HEK293 (cell line): ENCODE results near the gene TEAD3.

Experiments used
- CTCF ChIA-PET: fragments of 350-600 bp; formaldehyde crosslinking; extraction: SDS; loops from one replicate; lab custom pipeline; 2021; ENCODE audit warnings: antibody characterized with exemption; lab: Yijun Ruan, JAX
- POLR2A ChIA-PET: fragments of 300-600 bp; formaldehyde crosslinking; extraction: SDS; loops from one replicate; lab custom pipeline; 2020; ENCODE audit warnings: antibody characterized with exemption, inconsistent platforms; lab: Yijun Ruan, JAX
- H3K27ac ChIP-seq: fragments of 200-500 bp; sonication (Bioruptor generic); 2 replicates; pipeline ENCODE4 v1.5.1; 2014; ENCODE audit warnings: low read depth, low read length, control low read depth, inconsistent platforms; ENCODE audit errors: extremely low read depth
- H3K36me3 ChIP-seq, 2 experiments: fragments of 200-500 bp in 1 of 2; sonication (Bioruptor generic) in 1 of 2; 1 replicate in 1 of 2; 2 replicates in 1 of 2; pipeline ENCODE4 v1.5.1; 2014 to 2017; ENCODE audit warnings: inconsistent platforms in 2 of 2, low read length in 2 of 2; ENCODE audit not compliant: control insufficient read depth in 2 of 2, insufficient read depth in 1 of 2
- H3K4me1 ChIP-seq: fragments of 200-500 bp; sonication (Bioruptor generic); 2 replicates; pipeline ENCODE4 v1.5.1; 2014; ENCODE audit warnings: mild to moderate bottlenecking, low read length, inconsistent platforms; ENCODE audit not compliant: control insufficient read depth, insufficient read depth
- H3K4me3 ChIP-seq: 2 replicates; pipeline ENCODE4 v1.5.1; 2011; ENCODE audit warnings: low read depth, mild to moderate bottlenecking, control low read depth, low read length, moderate library complexity
- H3K9me3 ChIP-seq: fragments of 200-500 bp; sonication (Bioruptor generic); 2 replicates; pipeline ENCODE4 v1.5.1; 2014; ENCODE audit warnings: low read depth, low read length, inconsistent platforms; ENCODE audit not compliant: control insufficient read depth, insufficient read depth
- BCL11B ChIP-seq: fragments of 450-650 bp; formaldehyde crosslinking; IDR thresholded peaks from 2 replicates; pipeline ENCODE4 v1.5.1; 2016; ENCODE audit warnings: low read depth, missing biosample characterization, missing genetic modification characterization
- CTCF ChIP-seq: fragments of 450-650 bp; formaldehyde crosslinking; IDR thresholded peaks from 2 replicates; pipeline ENCODE4 v1.5.1; 2016; ENCODE audit warnings: missing biosample characterization, missing genetic modification characterization
- EGR2 ChIP-seq: fragments of 450-650 bp; formaldehyde crosslinking; IDR thresholded peaks from 2 replicates; pipeline ENCODE4 v1.5.1; 2016; ENCODE audit warnings: low read depth, missing biosample characterization, missing genetic modification characterization
- GLIS1 ChIP-seq: fragments of 450-650 bp; formaldehyde crosslinking; IDR thresholded peaks from 2 replicates; pipeline ENCODE4 v1.5.1; 2016; ENCODE audit warnings: missing biosample characterization, missing genetic modification characterization
- IKZF3 ChIP-seq: fragments of 450-650 bp; IDR thresholded peaks from 2 replicates; pipeline ENCODE4 v1.5.0; 2018; ENCODE audit warnings: missing biosample characterization, mild to moderate bottlenecking, missing genetic modification characterization, moderate library complexity
- KLF9 ChIP-seq: fragments of 450-650 bp; formaldehyde crosslinking; IDR thresholded peaks from 2 replicates; pipeline ENCODE4 v1.5.1; 2016; ENCODE audit warnings: missing biosample characterization, missing genetic modification characterization, low read depth
- PATZ1 ChIP-seq: fragments of 450-650 bp; formaldehyde crosslinking; IDR thresholded peaks from 2 replicates; pipeline ENCODE4 v1.5.1; 2016; ENCODE audit warnings: missing biosample characterization, missing genetic modification characterization
- SP7 ChIP-seq: fragments of 450-650 bp; formaldehyde crosslinking; IDR thresholded peaks from 2 replicates; pipeline ENCODE4 v1.5.1; 2016; ENCODE audit warnings: missing biosample characterization, missing genetic modification characterization
- ZBTB44 ChIP-seq: fragments of 450-650 bp; IDR thresholded peaks from 2 replicates; pipeline ENCODE4 v1.5.1; 2018; ENCODE audit warnings: missing biosample characterization, mild to moderate bottlenecking, missing genetic modification characterization
- ZEB2 ChIP-seq: fragments of 450-650 bp; formaldehyde crosslinking; IDR thresholded peaks from 2 replicates; pipeline ENCODE4 v1.5.1; 2016; ENCODE audit warnings: missing biosample characterization, missing genetic modification characterization
- ZFHX2 ChIP-seq: fragments of 450-650 bp; formaldehyde crosslinking; conservative IDR thresholded peaks from 2 replicates; pipeline ENCODE4 v1.5.1; 2016; ENCODE audit warnings: missing biosample characterization, missing genetic modification characterization
- ZNF10 ChIP-seq: fragments of 450-650 bp; formaldehyde crosslinking; IDR thresholded peaks from 2 replicates; pipeline ENCODE4 v1.5.1; 2017; ENCODE audit warnings: missing biosample characterization, missing genetic modification characterization
- ZNF114 ChIP-seq: fragments of 450-650 bp; formaldehyde crosslinking; IDR thresholded peaks from 2 replicates; pipeline ENCODE4 v1.5.0; 2017; ENCODE audit warnings: missing biosample characterization, missing genetic modification characterization
- ZNF266 ChIP-seq: fragments of 450-650 bp; formaldehyde crosslinking; IDR thresholded peaks from 2 replicates; pipeline ENCODE4 v1.5.1; 2016; ENCODE audit warnings: missing biosample characterization, missing genetic modification characterization, low read depth
- ZNF350 ChIP-seq: fragments of 450-650 bp; formaldehyde crosslinking; IDR thresholded peaks from 2 replicates; pipeline ENCODE4 v1.5.0; 2017; ENCODE audit warnings: missing biosample characterization, mild to moderate bottlenecking, missing genetic modification characterization
- ZNF354C ChIP-seq: fragments of 450-650 bp; formaldehyde crosslinking; IDR thresholded peaks from 2 replicates; pipeline ENCODE4 v1.5.1; 2016; ENCODE audit warnings: missing biosample characterization, missing genetic modification characterization, low read depth, borderline replicate concordance
- ZNF501 ChIP-seq: fragments of 450-650 bp; formaldehyde crosslinking; IDR thresholded peaks from 2 replicates; pipeline ENCODE4 v1.5.1; 2016; ENCODE audit warnings: missing biosample characterization, missing genetic modification characterization
- ZNF514 ChIP-seq: fragments of 450-650 bp; formaldehyde crosslinking; IDR thresholded peaks from 2 replicates; pipeline ENCODE4 v1.5.1; 2016; ENCODE audit warnings: missing biosample characterization, missing genetic modification characterization
- ZNF530 ChIP-seq: fragments of 450-650 bp; formaldehyde crosslinking; IDR thresholded peaks from 2 replicates; pipeline ENCODE4 v1.5.1; 2016; ENCODE audit warnings: low read depth, missing biosample characterization, missing genetic modification characterization
- ZNF580 ChIP-seq: fragments of 450-650 bp; formaldehyde crosslinking; IDR thresholded peaks from 2 replicates; pipeline ENCODE4 v1.5.1; 2016; ENCODE audit warnings: missing biosample characterization, missing genetic modification characterization
- ZNF600 ChIP-seq: fragments of 450-650 bp; formaldehyde crosslinking; IDR thresholded peaks from 2 replicates; pipeline ENCODE4 v1.5.1; 2016; ENCODE audit warnings: missing biosample characterization, missing genetic modification characterization
- ZNF621 ChIP-seq: fragments of 450-650 bp; formaldehyde crosslinking; IDR thresholded peaks from 2 replicates; pipeline ENCODE4 v1.5.1; 2017; ENCODE audit warnings: missing biosample characterization, missing genetic modification characterization
- ZNF654 ChIP-seq: fragments of 450-650 bp; formaldehyde crosslinking; IDR thresholded peaks from 2 replicates; pipeline ENCODE4 v1.5.1; 2016; ENCODE audit warnings: low read depth, missing biosample characterization, missing genetic modification characterization
- ZNF658 ChIP-seq: fragments of 450-650 bp; formaldehyde crosslinking; IDR thresholded peaks from 2 replicates; pipeline ENCODE4; 2016; ENCODE audit warnings: missing biosample characterization, missing genetic modification characterization
- ZNF664 ChIP-seq: fragments of 450-650 bp; formaldehyde crosslinking; IDR thresholded peaks from 2 replicates; pipeline ENCODE4 v1.5.1; 2016; ENCODE audit warnings: missing biosample characterization, missing genetic modification characterization
- ZNF843 ChIP-seq: fragments of 450-650 bp; formaldehyde crosslinking; IDR thresholded peaks from 2 replicates; pipeline ENCODE4 v1.5.1; 2016; ENCODE audit warnings: missing biosample characterization, missing genetic modification characterization
- ZSCAN30 ChIP-seq: fragments of 450-650 bp; IDR thresholded peaks from 2 replicates; pipeline ENCODE4 v1.5.1; 2018; ENCODE audit warnings: missing biosample characterization, mild to moderate bottlenecking, missing genetic modification characterization, moderate library complexity

Gene TEAD3

GRCh38 chr6:35522660-35523658, 26.1 kb upstream of the TEAD3 start:
- Histone ChIP-seq H3K4me1 (no peaks in the 10 kb centered on the region), H3K36me3 (no peaks in the 10 kb centered on the region), H3K9me3 (no peaks in the 10 kb centered on the region), H3K4me3 (no peak overlapping the region), H3K27ac (no peak overlapping the region)
- CTCF ChIA-PET = interaction anchor here (0.5 to 6.8 kb wide), 56 partner anchors 8 to 777 kb away, joined by 3 to 110 read pairs (median 4); partner anchors contain the start of gene ARMC12
- POLR2A ChIA-PET = interaction anchor here (0.6 to 1.9 kb wide), 4 partner anchors 27 to 213 kb away, joined by 3 to 9 read pairs (median 4); no protein-coding TSS in a partner anchor
- peak; percentile 75 for TF ChIP-seq ZNF600 (tag by site-specific recombination)
- peak; percentile 84 for TF ChIP-seq CTCF (tag by site-specific recombination)
- TF ChIP-seq ZNF10 (tag by site-specific recombination) = 0 out of 2 replicates have a peak, but pooled peaks have one; percentile 22
- TF ChIP-seq PATZ1 = peak; percentile 76
- no peak for TF ChIP-seq ZNF580 (tag by site-specific recombination)
- TF ChIP-seq ZNF658 (tag by site-specific recombination) = no peak
- 0 out of 2 replicates have a peak, but pooled peaks have one; percentile 29 for TF ChIP-seq SP7 (tag by site-specific recombination)
- TF ChIP-seq ZEB2 (tag by site-specific recombination) = 0 out of 2 replicates have a peak, but pooled peaks have one; percentile 50
- TF ChIP-seq ZNF843 (tag by site-specific recombination) = no peak
- TF ChIP-seq ZNF114 (tag by site-specific recombination) = no peak
- TF ChIP-seq ZNF654 (tag by site-specific recombination) = peak; percentile 81
- peak; percentile 80 for TF ChIP-seq IKZF3 (tag by site-specific recombination)
- TF ChIP-seq ZFHX2 (tag by site-specific recombination) = peak; percentile 55
- TF ChIP-seq BCL11B = no peak
- peak; percentile 54 for TF ChIP-seq EGR2
- TF ChIP-seq KLF9 (tag by site-specific recombination) = peak; percentile 34; the same call in 1 of the 2 replicates
- peak; percentile 31; the same call in 1 of the 2 replicates for TF ChIP-seq ZSCAN30 (tag by site-specific recombination)
- no peak for TF ChIP-seq ZNF621 (tag by site-specific recombination)

- H3K9me3 ChIP-seq = no peaks in the 10 kb centered on the region
- no peaks in the 10 kb centered on the region for H3K36me3 ChIP-seq
- TF ChIP-seq ZNF514 = no peak
- TF ChIP-seq IKZF3 (tag by site-specific recombination) = no peak
- no peak for TF ChIP-seq ZBTB44 (tag by site-specific recombination)
- no peak for TF ChIP-seq ZNF350 (tag by site-specific recombination)
- no peak for TF ChIP-seq ZNF664 (tag by site-specific recombination)
- TF ChIP-seq GLIS1 (tag by site-specific recombination) = no peak
- TF ChIP-seq ZNF354C (tag by site-specific recombination) = no peak
- TF ChIP-seq ZNF530 = no peak
- no peak for TF ChIP-seq ZNF266 (tag by site-specific recombination)
- TF ChIP-seq ZNF501 (tag by site-specific recombination) = no peak
- TF ChIP-seq, all 188 proteins: peak for 0
- ChIA-PET CTCF (interaction anchor here (0.5 to 6.8 kb wide), 32 partner anchors 8 to 573 kb away, joined by 3 to 110 read pairs (median 4); partner anchors contain the start of gene ARMC12), POLR2A (interaction anchor here (0.6 to 1.9 kb wide), 4 partner anchors 26 to 214 kb away, joined by 3 to 9 read pairs (median 4); no protein-coding TSS in a partner anchor)
- Histone ChIP-seq H3K4me1 (no peaks in the 10 kb centered on the region), H3K4me3 (no peak overlapping the region), H3K27ac (no peak overlapping the region)
Observed at GRCh38 chr6:35522151-35522550, 25.3 kb upstream of the TEAD3 start.
